A549 (cell line): ENCODE measurements around the gene FNDC4.

Source experiments
- CTCF ChIP-seq: fragments of >200 bp; sonication (Bioruptor Twin); formaldehyde crosslinking; IDR thresholded peaks from 3 replicates; pipeline ENCODE4 v1.5.1; 2016
- EP300 ChIP-seq, 2 experiments: fragments of >200 bp; sonication (Bioruptor Twin); formaldehyde crosslinking; IDR thresholded peaks; 2 replicates in 1 of 2; 3 replicates in 1 of 2; pipeline ENCODE4 v1.6.1; 2016 to 2017
- HOXB5 ChIP-seq: fragments of 250-450 bp; sonication (Bioruptor Pico); IDR thresholded peaks from 2 replicates; pipeline ENCODE4 v1.5.0; 2020; ENCODE audit warnings: mild to moderate bottlenecking, moderate library complexity
- MAZ ChIP-seq: fragments of 150-350 bp; IDR thresholded peaks from 2 replicates; pipeline ENCODE4 v1.6.1; 2014; ENCODE audit warnings: antibody characterized with exemption, low read depth, low read length, borderline replicate concordance
- MYC ChIP-seq: IDR thresholded peaks from 2 replicates; pipeline ENCODE4 v1.6.1; 2012; ENCODE audit warnings: mild to moderate bottlenecking, inconsistent platforms, low read length, improper control_type of control experiment, borderline replicate concordance
- NR3C1 ChIP-seq: fragments of >200 bp; sonication (Bioruptor Twin); formaldehyde crosslinking; IDR thresholded peaks from 3 replicates; pipeline ENCODE4 v1.6.1; 2017
- POLR2A ChIP-seq: IDR thresholded peaks from 2 replicates; pipeline ENCODE4 v1.6.1; 2012; ENCODE audit warnings: mild to moderate bottlenecking, low read length
- RAD21 ChIP-seq, 2 experiments: fragments of >200 bp in 1 of 2; sonication (Bioruptor Twin) in 1 of 2; formaldehyde crosslinking in 1 of 2; IDR thresholded peaks in 1 of 2; conservative IDR thresholded peaks in 1 of 2; 2 replicates in 1 of 2; 3 replicates in 1 of 2; pipeline ENCODE4 v1.6.1; 2012 to 2018; ENCODE audit warnings: inconsistent platforms in 1 of 2
- REST ChIP-seq: fragments of 200-600 bp; sonication (generic); IDR thresholded peaks from 2 replicates; pipeline ENCODE4 v1.6.1; 2016; ENCODE audit warnings: antibody characterized with exemption, mild to moderate bottlenecking, moderate library complexity
- RFX5 ChIP-seq: fragments of 450-650 bp; IDR thresholded peaks from 2 replicates; pipeline ENCODE4 v1.7.1; 2014; ENCODE audit warnings: antibody characterized with exemption, mild to moderate bottlenecking, moderate library complexity
- SREBF2 ChIP-seq: fragments of 450-650 bp; IDR thresholded peaks from 2 replicates; pipeline ENCODE4 v1.6.1; 2014; ENCODE audit warnings: mild to moderate bottlenecking, moderate library complexity
- ZFP36 ChIP-seq: fragments of 450-650 bp; IDR thresholded peaks from 2 replicates; pipeline ENCODE4 v1.6.1; 2014; ENCODE audit warnings: borderline replicate concordance; ENCODE audit not compliant: partially characterized antibody

- TF ChIP-seq POLR2A: no peak
- no peak for TF ChIP-seq HOXB5 (CRISPR knock-in tag)
- no peak for TF ChIP-seq CTCF
- no peak for TF ChIP-seq SREBF2
- TF ChIP-seq RFX5: no peak
- no peak for TF ChIP-seq REST
- no peak for TF ChIP-seq MAZ
- TF ChIP-seq MYC: no peak
- no peak for TF ChIP-seq EP300 (IDR thresholded peaks at IDR 0.05)
- TF ChIP-seq ZFP36: no peak
- TF ChIP-seq RAD21 (conservative IDR thresholded peaks at IDR 0.05 in 1 of 2, IDR thresholded peaks at IDR 0.05 in 1 of 2): no peak
- no peak for TF ChIP-seq NR3C1
Measured at GRCh38 chr2:27498975-27499374, 4.0 kb upstream of the FNDC4 start.
